Neural cell (in vitro differentiated cells): ENCODE results near the gene OGFR.

Source experiments
- SMC3 ChIP-seq: fragments of 450-650 bp; conservative IDR thresholded peaks from 2 replicates; pipeline ENCODE4 v1.6.1; 2014; ENCODE audit warnings: antibody characterized with exemption, mild to moderate bottlenecking, moderate library complexity; ENCODE audit not compliant: poor library complexity
- TAF1 ChIP-seq: IDR thresholded peaks from 2 replicates; pipeline ENCODE4 v1.6.1; 2012; ENCODE audit warnings: low read depth
- TF ChIP-seq, protein P1 (sequence below): fragments of 450-650 bp; IDR thresholded peaks from 2 replicates; pipeline ENCODE4 v1.5.1; 2014; ENCODE audit warnings: antibody characterized with exemption, mild to moderate bottlenecking, moderate library complexity; ENCODE audit not compliant: poor library complexity, severe bottlenecking

DNA sequence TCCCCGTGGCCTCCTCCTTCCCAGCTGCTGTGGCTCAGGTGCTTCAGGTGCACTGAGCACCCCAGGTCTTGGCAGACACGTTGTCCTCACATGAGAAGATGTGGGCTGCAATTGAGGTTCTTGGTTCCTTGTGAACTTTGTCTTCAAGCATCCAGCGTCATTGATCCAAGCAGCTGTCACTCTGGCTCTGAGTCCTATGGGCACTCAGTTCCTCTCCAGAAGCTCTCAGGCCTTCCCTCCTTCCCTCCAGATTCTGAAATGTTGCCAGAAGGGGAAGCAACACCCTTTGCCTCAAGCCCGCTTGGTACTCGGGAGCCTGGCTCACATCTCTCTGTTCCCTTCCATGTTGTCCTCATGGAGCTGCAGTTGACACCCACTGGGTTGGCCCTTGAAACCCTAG is 16.8 kb upstream of the OGFR start:
- TF ChIP-seq, protein P1, sequence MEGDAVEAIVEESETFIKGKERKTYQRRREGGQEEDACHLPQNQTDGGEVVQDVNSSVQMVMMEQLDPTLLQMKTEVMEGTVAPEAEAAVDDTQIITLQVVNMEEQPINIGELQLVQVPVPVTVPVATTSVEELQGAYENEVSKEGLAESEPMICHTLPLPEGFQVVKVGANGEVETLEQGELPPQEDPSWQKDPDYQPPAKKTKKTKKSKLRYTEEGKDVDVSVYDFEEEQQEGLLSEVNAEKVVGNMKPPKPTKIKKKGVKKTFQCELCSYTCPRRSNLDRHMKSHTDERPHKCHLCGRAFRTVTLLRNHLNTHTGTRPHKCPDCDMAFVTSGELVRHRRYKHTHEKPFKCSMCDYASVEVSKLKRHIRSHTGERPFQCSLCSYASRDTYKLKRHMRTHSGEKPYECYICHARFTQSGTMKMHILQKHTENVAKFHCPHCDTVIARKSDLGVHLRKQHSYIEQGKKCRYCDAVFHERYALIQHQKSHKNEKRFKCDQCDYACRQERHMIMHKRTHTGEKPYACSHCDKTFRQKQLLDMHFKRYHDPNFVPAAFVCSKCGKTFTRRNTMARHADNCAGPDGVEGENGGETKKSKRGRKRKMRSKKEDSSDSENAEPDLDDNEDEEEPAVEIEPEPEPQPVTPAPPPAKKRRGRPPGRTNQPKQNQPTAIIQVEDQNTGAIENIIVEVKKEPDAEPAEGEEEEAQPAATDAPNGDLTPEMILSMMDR, result no peak
- TF ChIP-seq TAF1 (no peak), SMC3 (no peak)
